Activated T-cell treated with anti-CD3 and anti-CD28 coated beads, Interleukin-2, amount 50 U/mL, for 24 hours (primary cell): Measurements from ENCODE around the gene ATP1A1.

ENCODE experiments used
- DNase-seq: peaks from one replicate; pipeline ENCODE4 v3.0.0-alpha.2; 2020
- H3K27ac Mint-ChIP-seq: 2 replicates; pipeline ENCODE4 v1.8.0; 2020; ENCODE audit warnings: mild to moderate bottlenecking, mixed read lengths
- H3K27me3 Mint-ChIP-seq: 2 replicates; pipeline ENCODE4 v1.8.0; 2020; ENCODE audit warnings: mixed read lengths
- H3K36me3 Mint-ChIP-seq: 2 replicates; pipeline ENCODE4 v1.8.0; 2020; ENCODE audit warnings: low read depth, mixed read lengths
- H3K4me1 Mint-ChIP-seq: 2 replicates; pipeline ENCODE4 v1.8.0; 2020; ENCODE audit warnings: low read depth, mixed read lengths
- H3K4me3 Mint-ChIP-seq: 2 replicates; pipeline ENCODE4 v1.8.0; 2020; ENCODE audit warnings: mild to moderate bottlenecking, moderate library complexity, mixed read lengths
- H3K9me3 Mint-ChIP-seq: 2 replicates; pipeline ENCODE4 v1.8.0; 2020; ENCODE audit warnings: mixed read lengths

ATP1A1 gene

DNA sequence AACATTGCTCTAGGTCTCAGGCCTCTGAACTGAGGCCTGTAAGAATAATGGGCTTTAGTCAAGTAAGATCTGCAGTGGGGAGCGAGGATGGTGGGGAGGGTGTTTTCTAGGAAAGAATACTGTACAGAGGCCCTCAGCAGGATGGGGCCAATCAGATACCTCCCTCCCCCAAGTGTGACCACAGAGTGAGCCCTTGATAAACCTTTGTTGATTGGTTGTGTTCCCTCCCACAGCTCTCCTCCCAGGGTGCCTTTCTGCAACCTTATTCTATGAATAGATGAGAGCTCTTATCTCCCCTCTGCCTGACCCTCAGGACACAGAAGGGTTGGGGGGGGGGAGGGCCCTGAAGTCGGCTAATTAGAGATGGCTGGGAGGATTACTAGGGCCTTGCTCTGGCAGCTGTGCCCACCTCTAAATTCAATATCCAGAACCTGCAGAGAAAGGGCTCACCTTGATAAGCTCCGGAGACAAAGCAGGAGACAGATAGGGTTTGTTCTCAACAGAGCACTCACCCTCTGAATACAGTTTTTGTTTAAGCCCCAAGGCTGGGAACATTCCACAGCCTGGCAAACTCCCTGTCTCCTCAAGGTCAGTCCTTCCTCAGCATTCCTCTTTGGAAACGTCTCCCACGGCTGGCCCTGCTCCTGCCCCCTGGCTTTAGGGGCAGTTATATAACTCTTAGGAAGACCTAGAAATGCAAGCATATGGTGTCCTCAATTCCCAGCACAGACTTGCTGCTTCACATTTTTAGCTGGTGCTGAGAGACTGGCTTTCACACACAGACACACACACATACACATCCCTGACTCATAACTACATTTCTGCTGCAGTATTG lies 42.9 kb downstream of the ATP1A1 start:
- Mint-ChIP-seq H3K4me1 (peaks cover 49% of the 10 kb centered on the region), H3K27me3 (no peaks in the 10 kb centered on the region), H3K36me3 (peaks cover 19% of the 10 kb centered on the region), H3K4me3 (no peak overlapping the region), H3K9me3 (no peaks in the 10 kb centered on the region), H3K27ac (peak overlapping the region; percentile 46)
- DNase-seq, result no peak

DNA sequence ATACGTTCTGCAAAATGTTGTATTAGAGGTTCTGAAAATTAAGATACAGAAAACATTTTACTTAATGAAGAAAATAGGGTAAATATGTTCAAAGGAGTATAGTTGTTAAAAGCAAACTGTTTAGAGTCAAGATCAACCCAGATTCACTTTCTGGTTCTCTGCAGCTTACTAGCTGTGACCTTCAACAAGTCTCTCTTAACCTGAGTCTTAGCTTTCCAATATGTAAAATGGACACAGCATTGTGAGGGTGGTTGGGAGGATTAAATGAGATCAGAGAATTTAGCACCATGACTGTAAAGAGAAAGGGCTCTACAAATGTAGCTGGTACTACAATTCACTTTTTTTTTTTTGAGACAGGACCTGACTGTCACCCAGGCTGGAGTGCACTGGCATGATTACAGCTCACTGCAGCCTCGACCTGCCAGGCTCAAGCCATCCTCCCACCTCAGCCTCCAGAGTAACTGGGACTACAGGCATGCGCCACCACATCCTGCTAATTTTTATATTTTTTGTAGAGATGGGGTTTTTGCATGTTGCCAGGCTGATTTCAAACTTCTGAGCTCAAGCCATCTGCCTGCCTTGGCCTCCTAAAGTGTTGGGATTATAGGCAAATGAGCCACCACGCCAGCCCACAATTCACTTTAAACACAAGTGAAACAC lies 43.9 kb downstream of the ATP1A1 start:
- Mint-ChIP-seq H3K27me3 (no peaks in the 10 kb centered on the region), H3K36me3 (peaks cover 19% of the 10 kb centered on the region), H3K4me3 (peak overlapping the region; percentile 88), H3K4me1 (peaks cover 45% of the 10 kb centered on the region), H3K9me3 (no peaks in the 10 kb centered on the region), H3K27ac (peak overlapping the region; percentile 91)
- DNase-seq, result no peak

DNA sequence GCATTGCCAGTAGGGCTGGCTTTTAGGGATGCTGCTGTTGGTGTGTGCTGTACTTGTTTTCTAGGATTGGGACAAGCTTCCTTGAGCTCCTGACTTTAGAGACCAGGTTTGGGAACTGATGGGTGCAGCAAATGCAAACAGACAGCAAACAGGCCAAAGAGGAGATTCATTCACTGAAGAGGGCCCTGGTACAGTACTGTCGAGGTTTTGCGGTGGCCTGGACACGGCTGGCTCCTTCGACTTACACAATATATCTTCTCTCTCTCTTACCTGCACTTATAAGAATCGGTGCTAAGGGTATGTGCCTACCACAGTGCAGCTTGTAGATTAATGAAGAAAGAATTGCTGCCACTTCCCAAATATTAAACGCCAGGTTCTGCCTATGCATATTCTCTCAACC lies 44.6 kb downstream of the ATP1A1 start:
- Mint-ChIP-seq H3K9me3 (no peaks in the 10 kb centered on the region), H3K4me3 (peak overlapping the region; percentile 88), H3K36me3 (peaks cover 19% of the 10 kb centered on the region), H3K4me1 (peaks cover 45% of the 10 kb centered on the region), H3K27ac (peak overlapping the region; percentile 91), H3K27me3 (no peaks in the 10 kb centered on the region)
- no peak for DNase-seq

DNA sequence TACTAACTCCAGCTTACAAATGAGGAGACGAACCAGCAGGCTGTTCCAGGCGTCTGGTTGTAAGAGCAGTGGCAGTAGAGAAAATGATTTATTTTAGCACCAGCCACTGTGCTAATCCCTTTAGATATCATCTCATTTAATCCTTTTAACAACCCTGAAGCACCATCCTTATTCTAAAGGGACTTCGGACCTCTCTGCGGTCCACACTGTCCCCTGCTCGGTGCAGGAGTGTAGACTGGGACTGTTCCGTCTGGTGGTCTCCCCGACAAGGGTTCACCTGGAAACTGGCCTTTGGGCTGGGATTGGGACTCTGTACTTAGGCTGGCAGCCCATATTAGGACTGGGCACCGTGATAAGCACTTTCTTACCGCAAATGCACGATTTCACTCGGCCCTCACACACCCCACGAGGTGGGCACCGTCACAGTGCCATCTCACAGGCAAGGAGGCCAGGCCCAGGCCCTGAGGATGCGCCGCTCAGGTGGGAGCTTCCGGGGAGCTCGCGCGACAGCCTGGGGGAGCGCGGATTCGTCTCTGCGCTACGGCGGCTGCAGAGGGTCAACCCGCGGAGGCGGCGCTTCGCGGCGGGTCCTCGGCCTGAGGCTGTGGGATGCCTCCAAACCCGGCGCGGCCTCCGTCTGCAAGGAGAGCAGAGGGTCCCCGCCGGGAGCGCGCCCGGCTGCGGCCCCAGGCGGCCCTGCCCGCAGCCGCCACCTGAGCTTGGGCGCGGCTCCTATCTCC lies 45.2 kb downstream of the ATP1A1 start:
- H3K4me1 Mint-ChIP-seq, result peaks cover 41% of the 10 kb centered on the region
- peaks cover 19% of the 10 kb centered on the region for H3K36me3 Mint-ChIP-seq
- no peaks in the 10 kb centered on the region for H3K27me3 Mint-ChIP-seq
- H3K27ac Mint-ChIP-seq, result peak overlapping the region; percentile 91
- no peaks in the 10 kb centered on the region for H3K9me3 Mint-ChIP-seq
- peak overlapping the region; percentile 88 for H3K4me3 Mint-ChIP-seq
- peak; percentile 92 for DNase-seq

DNA sequence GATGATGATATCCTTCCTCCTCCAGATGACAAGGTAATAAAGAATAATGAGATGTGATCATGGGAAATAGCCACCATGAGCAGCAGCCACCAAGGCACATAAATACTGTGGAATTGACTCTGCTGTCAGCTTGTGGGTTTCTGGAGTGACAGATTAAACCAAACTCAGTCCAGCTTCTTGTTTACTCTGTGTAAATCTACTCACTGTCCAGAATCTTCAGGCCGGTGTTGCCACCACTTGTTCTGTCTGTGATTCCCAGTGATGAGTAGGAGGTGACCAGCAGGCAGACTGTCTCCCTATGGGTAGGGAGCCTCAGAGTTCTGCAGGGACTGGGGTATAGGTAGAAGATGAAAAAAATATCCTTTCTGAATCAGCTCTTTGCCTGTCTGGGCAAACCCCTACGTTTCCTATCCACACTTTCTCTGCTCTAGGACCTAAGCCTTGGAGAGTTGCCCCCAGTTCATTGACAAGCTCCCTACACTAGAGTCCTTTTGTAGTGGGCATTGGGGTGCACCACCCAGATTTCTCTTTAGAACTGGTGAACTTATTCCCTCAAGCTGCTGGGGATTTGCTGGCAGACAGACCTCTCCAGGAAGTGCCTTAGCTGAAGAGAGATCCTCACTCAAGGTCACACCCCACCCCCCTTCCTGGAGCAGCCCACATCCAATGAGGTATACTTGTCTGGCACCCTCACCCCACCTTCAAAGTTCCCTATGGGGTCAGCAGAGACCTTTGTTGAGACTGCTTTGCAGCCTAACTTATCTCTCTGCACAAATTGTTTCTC lies 47.6 kb downstream of the ATP1A1 start:
- Mint-ChIP-seq H3K36me3 (peaks cover 15% of the 10 kb centered on the region), H3K27me3 (no peaks in the 10 kb centered on the region), H3K4me1 (peaks cover 29% of the 10 kb centered on the region), H3K4me3 (no peak overlapping the region), H3K9me3 (no peaks in the 10 kb centered on the region), H3K27ac (no peak overlapping the region)
- DNase-seq, result no peak

DNA sequence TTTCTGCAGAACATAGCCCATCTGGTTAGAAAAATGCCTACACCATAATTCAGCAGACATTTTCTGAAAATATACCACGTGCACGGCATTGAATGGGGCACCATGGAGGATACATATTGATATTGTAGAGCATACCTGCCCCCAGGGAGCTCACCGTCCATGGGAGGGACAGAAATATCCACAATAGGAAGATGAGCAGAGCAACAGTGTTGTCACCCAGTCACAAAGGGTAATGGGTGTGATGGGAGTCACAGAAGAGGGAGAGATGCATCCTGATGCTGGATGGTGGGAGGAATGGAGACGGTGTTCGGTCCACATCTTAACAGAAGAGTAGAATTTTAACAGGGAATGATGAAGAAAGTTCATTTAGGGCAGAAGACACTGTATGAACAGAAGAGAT lies 51.4 kb downstream of the ATP1A1 start:
- no peak overlapping the region for H3K27ac Mint-ChIP-seq
- no peaks in the 10 kb centered on the region for H3K36me3 Mint-ChIP-seq
- peaks cover 9% of the 10 kb centered on the region for H3K4me1 Mint-ChIP-seq
- no peak for DNase-seq
- H3K27me3 Mint-ChIP-seq, result no peaks in the 10 kb centered on the region
- H3K9me3 Mint-ChIP-seq, result no peaks in the 10 kb centered on the region
- no peak overlapping the region for H3K4me3 Mint-ChIP-seq

DNA sequence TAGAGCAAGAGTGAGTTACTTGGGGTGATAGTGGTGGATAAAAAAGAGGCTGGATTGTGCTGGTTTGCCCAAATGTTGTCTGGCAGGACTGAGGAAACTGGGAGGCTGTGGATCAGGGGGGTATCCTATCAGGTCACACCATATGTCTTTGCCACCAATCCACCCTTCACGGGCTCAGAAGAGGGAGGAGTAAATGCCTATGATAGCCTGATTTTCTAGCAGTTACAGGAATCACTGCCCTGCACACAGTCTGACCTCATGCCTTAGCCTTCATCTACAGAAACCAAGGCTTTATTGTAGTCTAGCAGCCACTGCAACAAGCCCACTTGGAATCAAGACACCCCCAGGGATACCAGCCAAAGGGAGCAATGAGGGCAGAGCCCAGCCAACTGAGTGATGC lies 51.8 kb downstream of the ATP1A1 start:
- Mint-ChIP-seq H3K27me3 (no peaks in the 10 kb centered on the region), H3K4me1 (peaks cover 8% of the 10 kb centered on the region), H3K4me3 (no peak overlapping the region), H3K27ac (no peak overlapping the region), H3K36me3 (no peaks in the 10 kb centered on the region), H3K9me3 (no peaks in the 10 kb centered on the region)
- no peak for DNase-seq

DNA sequence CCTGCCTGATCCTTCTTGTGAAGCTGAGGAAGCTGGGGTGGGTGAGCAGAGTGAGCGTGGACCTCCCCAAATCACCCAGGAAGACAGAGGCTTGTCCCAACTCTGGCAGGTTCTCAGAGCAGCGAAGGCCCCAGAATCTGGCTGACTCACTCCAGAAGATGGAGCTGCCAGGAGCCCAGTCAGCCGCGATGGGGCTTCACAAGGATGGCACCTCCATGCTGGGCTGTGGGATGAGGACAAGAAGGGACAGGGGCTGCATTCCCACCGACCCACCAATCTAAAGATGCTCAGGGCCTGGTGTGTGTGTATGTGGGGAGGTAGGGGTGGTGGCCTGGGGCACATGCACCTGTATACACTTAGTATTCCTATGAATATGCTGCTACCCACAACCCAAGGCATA lies 52.9 kb downstream of the ATP1A1 start:
- Mint-ChIP-seq H3K27me3 (no peaks in the 10 kb centered on the region), H3K9me3 (no peaks in the 10 kb centered on the region), H3K4me3 (no peak overlapping the region), H3K36me3 (no peaks in the 10 kb centered on the region), H3K4me1 (peaks cover 2% of the 10 kb centered on the region), H3K27ac (no peak overlapping the region)
- no peak for DNase-seq

DNA sequence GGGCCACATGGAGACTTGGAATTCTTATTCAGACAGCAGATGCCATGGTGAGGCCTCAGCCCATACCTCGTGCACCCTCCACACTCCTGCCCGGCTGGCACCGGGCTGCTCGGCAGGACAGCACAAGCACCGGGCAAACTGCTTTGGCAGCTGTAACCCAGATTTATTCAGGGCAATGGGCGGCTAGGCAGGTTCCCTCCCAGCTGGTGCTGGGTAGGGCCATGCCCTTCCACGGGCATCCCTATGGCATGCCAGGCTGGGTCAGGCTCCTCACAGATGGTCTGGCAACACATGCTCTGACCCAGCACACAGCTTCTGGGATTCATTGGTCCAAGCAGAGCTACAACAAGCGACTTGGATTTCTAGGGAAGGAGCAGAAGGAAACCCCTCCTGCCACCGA lies 53.4 kb downstream of the ATP1A1 start:
- peaks cover 2% of the 10 kb centered on the region for H3K4me1 Mint-ChIP-seq
- no peak for DNase-seq
- H3K36me3 Mint-ChIP-seq, result no peaks in the 10 kb centered on the region
- H3K27me3 Mint-ChIP-seq, result no peaks in the 10 kb centered on the region
- no peak overlapping the region for H3K4me3 Mint-ChIP-seq
- H3K9me3 Mint-ChIP-seq, result no peaks in the 10 kb centered on the region
- no peak overlapping the region for H3K27ac Mint-ChIP-seq

DNA sequence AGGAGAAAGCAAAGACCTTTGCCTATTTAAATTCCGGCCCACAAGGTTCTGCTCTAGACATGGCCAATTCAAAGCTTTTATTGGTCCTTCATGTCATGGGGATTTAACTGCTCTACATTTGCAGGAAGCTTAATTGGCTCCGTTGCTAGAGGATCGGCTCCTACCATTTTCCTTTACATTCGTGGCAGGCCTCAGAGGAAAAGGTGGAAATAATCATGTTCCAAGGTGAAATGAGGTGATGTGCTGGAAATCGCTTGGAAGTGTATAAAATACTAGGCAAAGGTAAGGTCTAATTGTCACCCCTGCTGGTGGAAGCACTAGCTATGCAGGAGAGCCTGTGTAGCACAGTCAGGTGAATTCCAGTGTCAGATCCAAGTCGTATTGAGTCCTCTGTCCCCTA lies 55.5 kb downstream of the ATP1A1 start:
- H3K4me3 Mint-ChIP-seq, result no peak overlapping the region
- H3K27me3 Mint-ChIP-seq, result no peaks in the 10 kb centered on the region
- no peak overlapping the region for H3K27ac Mint-ChIP-seq
- no peaks in the 10 kb centered on the region for H3K36me3 Mint-ChIP-seq
- H3K4me1 Mint-ChIP-seq, result peaks cover 2% of the 10 kb centered on the region
- DNase-seq, result no peak
- no peaks in the 10 kb centered on the region for H3K9me3 Mint-ChIP-seq

DNA sequence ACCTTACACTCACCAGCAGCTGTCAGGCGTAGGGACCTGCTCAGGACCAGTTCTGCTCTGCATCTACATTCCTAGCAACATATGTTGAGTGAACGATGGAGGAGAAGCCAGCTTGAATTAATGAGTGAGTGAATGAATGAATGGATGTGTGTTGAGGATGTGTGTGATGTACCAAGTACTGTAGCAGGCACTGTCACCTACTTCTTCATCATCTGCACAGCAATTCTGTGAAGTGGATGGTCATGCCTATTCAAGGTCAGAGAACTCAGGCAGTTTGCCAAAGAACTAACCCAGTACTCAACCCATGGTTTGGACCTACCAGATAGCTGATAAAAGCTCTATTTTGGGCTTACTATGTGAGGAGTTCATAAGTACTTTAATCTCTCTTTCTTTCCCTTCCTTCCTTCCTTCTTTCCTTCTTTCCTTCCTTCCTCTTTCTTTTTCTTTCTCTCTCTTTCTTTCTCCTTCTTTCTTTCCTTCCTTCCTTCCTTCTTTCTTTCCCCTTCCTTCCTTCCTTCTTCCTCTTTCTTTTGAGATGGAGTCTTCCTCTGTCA lies 56.9 kb downstream of the ATP1A1 start:
- Mint-ChIP-seq H3K36me3 (no peaks in the 10 kb centered on the region), H3K27me3 (no peaks in the 10 kb centered on the region), H3K4me1 (peaks cover 2% of the 10 kb centered on the region), H3K9me3 (no peaks in the 10 kb centered on the region), H3K27ac (no peak overlapping the region), H3K4me3 (no peak overlapping the region)
- no peak for DNase-seq

DNA sequence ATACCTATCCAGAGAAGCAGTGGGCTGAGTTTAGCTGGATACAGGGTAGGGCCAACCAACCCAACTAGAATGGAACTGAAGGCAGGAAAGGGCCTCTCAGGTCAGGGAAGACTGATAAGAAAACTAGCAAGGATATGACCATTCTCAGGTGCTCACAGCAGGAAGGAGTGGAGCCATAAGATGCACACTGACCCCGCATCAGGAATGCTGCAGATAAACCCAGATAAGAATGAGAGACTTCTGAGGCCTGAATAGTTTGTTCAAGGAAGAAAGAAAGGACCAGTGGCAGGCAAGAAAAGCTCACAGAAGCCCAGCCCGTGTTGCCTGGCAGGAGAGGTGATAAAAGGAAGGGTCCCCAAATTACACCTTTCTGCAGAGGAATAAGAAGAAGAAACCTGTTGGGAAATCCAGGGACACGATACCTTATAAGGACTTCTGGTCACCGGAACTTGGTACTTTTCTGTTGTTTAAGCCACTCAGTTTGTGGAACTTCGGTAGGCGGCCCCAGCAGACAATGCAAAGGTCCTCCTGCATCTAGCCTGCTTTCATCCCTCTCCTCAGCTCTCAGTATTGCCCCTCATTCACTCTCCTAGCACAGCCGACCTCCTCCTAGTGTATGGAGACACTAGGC lies 58.9 kb downstream of the ATP1A1 start:
- H3K4me1 Mint-ChIP-seq, result no peaks in the 10 kb centered on the region
- H3K4me3 Mint-ChIP-seq, result no peak overlapping the region
- H3K36me3 Mint-ChIP-seq, result no peaks in the 10 kb centered on the region
- no peak overlapping the region for H3K27ac Mint-ChIP-seq
- no peaks in the 10 kb centered on the region for H3K27me3 Mint-ChIP-seq
- DNase-seq, result no peak
- no peaks in the 10 kb centered on the region for H3K9me3 Mint-ChIP-seq

DNA sequence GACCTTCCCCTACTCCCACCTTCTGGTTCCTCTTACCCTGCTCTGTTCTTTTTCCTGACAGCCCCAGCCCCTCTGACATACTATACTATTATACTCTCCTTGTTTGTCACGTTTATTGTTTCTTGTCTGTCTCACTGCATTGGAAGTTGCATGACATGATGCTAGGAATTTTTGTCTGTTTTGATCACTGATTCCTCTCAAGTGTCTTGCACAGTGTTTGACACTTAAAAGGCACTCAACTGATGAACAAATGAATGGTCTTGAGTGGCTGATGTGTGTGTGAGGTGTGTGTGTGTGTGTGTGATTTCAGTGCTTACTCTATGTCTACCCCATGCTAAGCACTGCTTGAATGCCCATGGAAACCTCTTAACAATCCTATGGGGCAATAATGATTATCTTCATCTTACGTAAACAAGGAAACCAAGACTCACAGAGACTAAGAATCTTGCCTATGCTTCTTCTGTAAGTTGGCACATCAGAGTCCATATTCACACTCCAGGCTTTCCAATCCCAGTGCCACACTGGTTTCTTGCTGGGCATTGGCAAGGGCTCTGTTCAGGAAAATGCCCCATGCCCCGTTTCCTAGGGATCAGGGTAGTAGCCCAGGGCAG lies 59.7 kb downstream of the ATP1A1 start:
- H3K27ac Mint-ChIP-seq, result no peak overlapping the region
- H3K36me3 Mint-ChIP-seq, result no peaks in the 10 kb centered on the region
- no peak overlapping the region for H3K4me3 Mint-ChIP-seq
- no peaks in the 10 kb centered on the region for H3K9me3 Mint-ChIP-seq
- no peaks in the 10 kb centered on the region for H3K4me1 Mint-ChIP-seq
- no peaks in the 10 kb centered on the region for H3K27me3 Mint-ChIP-seq
- no peak for DNase-seq
